Measurements from ENCODE around the gene NSRP1. TPM values are rescaled to one million over a fixed set of nuclear protein-coding genes. Genes with fewer than 3 reads are reported as not detected.
A peak's percentile ranks its signal among the peaks of the same experiment; 100 is the strongest.
"Not testable (repeated sequence)": the region's sequence is repeated elsewhere in the genome, so short reads cannot be mapped to it uniquely, and the experiment has no call there.

NSRP1 gene
- total RNA-seq, 1 experiment from 2014 or later: 34.3 TPM

DNA sequence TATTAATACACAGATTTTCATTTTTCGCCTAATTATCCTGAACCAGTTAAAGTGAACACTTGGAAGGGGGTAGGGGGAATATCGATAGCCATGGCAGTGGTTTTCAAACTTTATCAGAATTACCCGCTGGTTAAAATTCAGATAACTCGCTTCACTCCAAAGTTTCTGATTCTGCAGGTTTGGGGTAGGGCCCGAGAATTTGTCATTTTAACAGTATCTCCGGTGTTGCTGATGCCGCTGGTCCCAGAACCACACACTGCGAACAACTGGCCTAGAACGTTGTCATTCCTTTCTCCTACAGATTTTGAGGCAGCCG, 313 bp upstream of the NSRP1 start:
- Histone ChIP-seq H3K4me2 (peak overlapping the region; percentile 81), H3F3A (ENCODE audit: insufficient read depth, low read depth) (peaks cover 17% of the 10 kb centered on the region), H3K4me1 (replicated peaks; ENCODE audit: insufficient read depth) (peaks cover 25% of the 10 kb centered on the region), H3K4me3 (peak overlapping the region; percentile 75), H3K9me2 (ENCODE audit: insufficient read depth) (no peaks in the 10 kb centered on the region; the same call in 1 of the 2 replicates), H4K20me1 (ENCODE audit: insufficient read depth) (peaks cover 11% of the 10 kb centered on the region), H3K27ac (peak overlapping the region; percentile 74), H3K36me3 (ENCODE audit: low read depth) (peaks cover 19% of the 10 kb centered on the region), H2AFZ (peak overlapping the region; percentile 95), H3K27me3 (ENCODE audit: insufficient read depth, low read depth) (no peaks in the 10 kb centered on the region), H3K79me2 (ENCODE audit: low read depth) (peaks cover 45% of the 10 kb centered on the region), H3K9me3 (ENCODE audit: insufficient read depth, low read depth) (no peaks in the 10 kb centered on the region)
- intact Hi-C loops (cut with micrococcal nuclease; ENCODE audit: unreplicated experiment): loop anchor here (10.0 kb wide), 1 partner anchor 358 kb away; the partner anchor contains the start of gene GOSR1
- no peak for DNase-seq
- TSS peak; percentile 97 for BruUV-seq (replicated peaks)
- no peak for TF ChIP-seq EZH2 (IDR thresholded peaks at IDR 0.05; ENCODE audit: low read depth)
- ChIA-PET CTCF (interaction anchor here (2.2 kb wide), 1 partner anchor 12 kb away, joined by 7 read pairs; no protein-coding TSS in a partner anchor), POLR2A (ENCODE audit: unreplicated experiment) (no interaction called here)

DNA sequence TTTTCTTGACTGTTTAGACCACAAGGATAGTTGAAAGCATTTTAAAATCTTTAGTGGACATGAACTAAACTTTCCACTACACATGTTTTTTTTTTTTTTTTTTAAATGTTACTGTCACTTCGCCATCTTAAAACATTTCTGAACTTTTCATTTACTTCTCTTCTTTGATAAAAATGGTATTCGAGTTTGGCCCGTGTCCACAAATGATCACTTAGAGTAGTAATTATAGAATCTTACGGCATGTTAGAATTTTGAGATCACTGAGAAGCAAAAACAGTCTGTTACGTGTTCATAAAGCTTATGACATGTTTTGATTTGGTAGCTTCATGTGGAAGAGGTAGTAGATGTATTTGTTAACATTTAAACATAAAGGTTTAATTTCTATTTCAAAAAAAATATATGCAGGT, 1.1 kb downstream of the NSRP1 start:
- intact Hi-C loops (cut with micrococcal nuclease; ENCODE audit: unreplicated experiment): loop anchor here (10.0 kb wide), 1 partner anchor 357 kb away; the partner anchor contains the start of gene GOSR1
- peaks cover 17% of the 10 kb centered on the region for H3F3A ChIP-seq (ENCODE audit: insufficient read depth, low read depth)
- peaks cover 23% of the 10 kb centered on the region for H3K36me3 ChIP-seq (ENCODE audit: low read depth)
- TF ChIP-seq, protein P1, sequence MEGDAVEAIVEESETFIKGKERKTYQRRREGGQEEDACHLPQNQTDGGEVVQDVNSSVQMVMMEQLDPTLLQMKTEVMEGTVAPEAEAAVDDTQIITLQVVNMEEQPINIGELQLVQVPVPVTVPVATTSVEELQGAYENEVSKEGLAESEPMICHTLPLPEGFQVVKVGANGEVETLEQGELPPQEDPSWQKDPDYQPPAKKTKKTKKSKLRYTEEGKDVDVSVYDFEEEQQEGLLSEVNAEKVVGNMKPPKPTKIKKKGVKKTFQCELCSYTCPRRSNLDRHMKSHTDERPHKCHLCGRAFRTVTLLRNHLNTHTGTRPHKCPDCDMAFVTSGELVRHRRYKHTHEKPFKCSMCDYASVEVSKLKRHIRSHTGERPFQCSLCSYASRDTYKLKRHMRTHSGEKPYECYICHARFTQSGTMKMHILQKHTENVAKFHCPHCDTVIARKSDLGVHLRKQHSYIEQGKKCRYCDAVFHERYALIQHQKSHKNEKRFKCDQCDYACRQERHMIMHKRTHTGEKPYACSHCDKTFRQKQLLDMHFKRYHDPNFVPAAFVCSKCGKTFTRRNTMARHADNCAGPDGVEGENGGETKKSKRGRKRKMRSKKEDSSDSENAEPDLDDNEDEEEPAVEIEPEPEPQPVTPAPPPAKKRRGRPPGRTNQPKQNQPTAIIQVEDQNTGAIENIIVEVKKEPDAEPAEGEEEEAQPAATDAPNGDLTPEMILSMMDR (conservative IDR thresholded peaks at IDR 0.05): no peak
- no peak for TF ChIP-seq EZH2 (IDR thresholded peaks at IDR 0.05; ENCODE audit: low read depth)
- H4K20me1 ChIP-seq (ENCODE audit: insufficient read depth): peaks cover 15% of the 10 kb centered on the region
- no peak for DNase-seq
- H3K4me1 ChIP-seq (replicated peaks; ENCODE audit: insufficient read depth): peaks cover 22% of the 10 kb centered on the region
- ChIA-PET CTCF (no interaction called here), POLR2A (ENCODE audit: unreplicated experiment) (interaction anchor here (0.6 kb wide), 2 partner anchors 87 to 198 kb away, joined by 3 to 4 read pairs; no protein-coding TSS in a partner anchor)
- H3K27ac ChIP-seq: no peak overlapping the region
- H2AFZ ChIP-seq: no peak overlapping the region
- H3K9me3 ChIP-seq (ENCODE audit: insufficient read depth, low read depth): no peaks in the 10 kb centered on the region
- BruUV-seq (replicated peaks): no TSS peak
- H3K4me2 ChIP-seq: peak overlapping the region; percentile 81
- peaks cover 56% of the 10 kb centered on the region for H3K79me2 ChIP-seq (ENCODE audit: low read depth)
- H3K9me2 ChIP-seq (ENCODE audit: insufficient read depth): no peaks in the 10 kb centered on the region; the same call in 1 of the 2 replicates
- H3K27me3 ChIP-seq (ENCODE audit: insufficient read depth, low read depth): no peaks in the 10 kb centered on the region
- H3K4me3 ChIP-seq: peak overlapping the region; percentile 75

DNA sequence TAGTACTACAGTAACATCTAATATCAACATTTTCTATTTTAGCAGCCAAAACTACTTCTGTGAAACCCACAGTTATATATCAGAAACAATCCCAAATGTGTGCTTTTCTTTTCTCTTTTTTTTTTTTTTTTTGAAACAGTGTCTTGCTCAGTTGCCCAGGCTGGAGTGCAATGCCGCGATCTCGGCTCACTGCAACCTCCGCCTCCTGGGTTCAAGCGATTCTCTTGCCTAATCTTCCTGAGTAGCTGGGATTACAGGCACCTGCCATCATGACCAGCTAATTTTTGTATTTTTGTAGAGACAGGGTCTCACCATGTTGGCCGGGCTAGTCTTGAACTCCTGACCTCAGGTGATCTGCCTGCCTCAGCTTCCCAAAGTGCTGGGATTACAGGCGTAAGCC, 2.0 kb downstream of the NSRP1 start:
- intact Hi-C loops (cut with micrococcal nuclease; ENCODE audit: unreplicated experiment): loop anchor here (10.0 kb wide), 1 partner anchor 356 kb away; the partner anchor contains the start of gene GOSR1
- 0 out of 2 replicates have a peak overlapping the region, but pooled peaks have one; percentile 75 for H3K4me3 ChIP-seq
- H3K9me2 ChIP-seq (ENCODE audit: insufficient read depth); H3K27me3 ChIP-seq (ENCODE audit: insufficient read depth, low read depth); H2AFZ ChIP-seq; POLR2A ChIA-PET (ENCODE audit: unreplicated experiment); H3K27ac ChIP-seq; BruUV-seq (replicated peaks); CTCF ChIA-PET; DNase-seq; H3K9me3 ChIP-seq (ENCODE audit: insufficient read depth, low read depth): not testable (repeated sequence)
- peaks cover 12% of the 10 kb centered on the region for H3K4me1 ChIP-seq (replicated peaks; ENCODE audit: insufficient read depth)
- peaks cover 16% of the 10 kb centered on the region for H4K20me1 ChIP-seq (ENCODE audit: insufficient read depth)
- H3K4me2 ChIP-seq: peak overlapping the region; percentile 81
- H3F3A ChIP-seq (ENCODE audit: insufficient read depth, low read depth): peaks cover 13% of the 10 kb centered on the region; the same call in 1 of the 2 replicates
- peaks cover 23% of the 10 kb centered on the region for H3K36me3 ChIP-seq (ENCODE audit: low read depth)
- H3K79me2 ChIP-seq (ENCODE audit: low read depth): peaks cover 61% of the 10 kb centered on the region

DNA sequence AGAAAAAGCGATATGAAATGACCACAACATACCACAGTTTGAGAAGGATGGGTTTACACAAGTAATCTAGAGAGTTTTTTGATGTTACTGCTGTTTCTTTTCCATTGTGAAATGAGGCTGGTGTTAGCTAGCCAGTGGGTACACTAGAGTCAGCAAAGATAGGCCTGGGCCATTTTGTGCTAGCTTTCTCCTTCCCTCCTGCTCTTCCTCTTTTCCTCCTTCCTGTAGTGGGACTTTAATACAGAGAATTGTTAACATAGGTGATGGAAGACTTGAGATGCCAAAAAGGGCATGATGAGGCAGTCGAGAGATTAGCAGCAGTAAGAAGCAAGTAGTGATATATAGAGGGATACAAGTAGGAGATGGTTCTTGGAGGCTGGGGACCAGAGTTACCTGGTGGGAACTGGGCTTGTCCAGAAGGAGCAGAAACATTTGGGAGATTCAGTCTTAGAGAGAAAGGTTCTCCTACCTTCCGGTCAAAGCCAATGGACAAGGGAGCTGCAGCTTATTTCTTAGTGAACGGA, 7.7 kb downstream of the NSRP1 start:
- intact Hi-C loops (cut with micrococcal nuclease; ENCODE audit: unreplicated experiment): no loop called here
- Histone ChIP-seq H4K20me1 (ENCODE audit: insufficient read depth) (peaks cover 44% of the 10 kb centered on the region), H3K4me3 (no peak overlapping the region), H3K27ac (no peak overlapping the region), H3K9me2 (ENCODE audit: insufficient read depth) (no peaks in the 10 kb centered on the region), H3K36me3 (ENCODE audit: low read depth) (peaks cover 30% of the 10 kb centered on the region; the same call in 1 of the 2 replicates), H3K79me2 (ENCODE audit: low read depth) (peaks cover 84% of the 10 kb centered on the region), H2AFZ (no peak overlapping the region), H3F3A (ENCODE audit: insufficient read depth, low read depth) (peaks cover 10% of the 10 kb centered on the region; the same call in 1 of the 2 replicates), H3K9me3 (ENCODE audit: insufficient read depth, low read depth) (no peaks in the 10 kb centered on the region), H3K4me1 (replicated peaks; ENCODE audit: insufficient read depth) (no peaks in the 10 kb centered on the region), H3K4me2 (no peak overlapping the region), H3K27me3 (ENCODE audit: insufficient read depth, low read depth) (no peaks in the 10 kb centered on the region)
- no TSS peak for BruUV-seq (replicated peaks)
- DNase-seq: no peak
- ChIA-PET CTCF (interaction anchor here (0.7 to 0.9 kb wide), 2 partner anchors 154 to 212 kb away, joined by 3 to 5 read pairs; no protein-coding TSS in a partner anchor), POLR2A (ENCODE audit: unreplicated experiment) (no interaction called here)
- TF ChIP-seq EZH2 (IDR thresholded peaks at IDR 0.05; ENCODE audit: low read depth): no peak
- TF ChIP-seq, protein P1 (conservative IDR thresholded peaks at IDR 0.05): no peak
